ENCODE data around the gene C3orf20.

C3orf20 gene

DNA sequence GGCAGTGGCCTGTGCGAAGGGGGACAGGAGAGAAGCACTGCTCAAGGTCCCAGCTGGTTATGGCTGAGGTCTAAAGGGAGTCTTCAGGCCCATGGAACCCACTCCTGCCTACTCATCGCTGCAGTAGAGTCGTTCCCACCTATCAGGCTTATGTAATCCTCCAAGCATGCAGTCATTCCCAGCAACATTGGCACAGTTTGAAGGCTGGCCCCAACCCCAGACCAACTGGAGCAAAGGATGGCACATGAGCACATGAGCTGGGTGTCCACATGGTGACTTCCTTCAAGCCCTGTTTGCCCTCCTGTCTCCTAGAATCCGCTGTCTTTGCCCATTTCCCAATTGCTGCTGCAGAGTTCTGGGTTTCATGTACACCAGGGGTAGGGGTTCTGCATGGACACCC, 83.4 kb downstream of the C3orf20 start:
- DNase-seq (ENCODE audit: low read depth, low spot score) = no peak

GRCh38 chr3:14758959-14759358, 84.0 kb downstream of the C3orf20 start:
- no peak for DNase-seq (ENCODE audit: low read depth, low spot score)

GRCh38 chr3:14760185-14760584, 85.2 kb downstream of the C3orf20 start:
- no peak for DNase-seq (ENCODE audit: low read depth, low spot score)

- DNase-seq (ENCODE audit: low read depth, low spot score) = peak; percentile 44
These were observed 86.3 kb downstream of the C3orf20 start for GRCh38 chr3:14761121-14761672.

DNA sequence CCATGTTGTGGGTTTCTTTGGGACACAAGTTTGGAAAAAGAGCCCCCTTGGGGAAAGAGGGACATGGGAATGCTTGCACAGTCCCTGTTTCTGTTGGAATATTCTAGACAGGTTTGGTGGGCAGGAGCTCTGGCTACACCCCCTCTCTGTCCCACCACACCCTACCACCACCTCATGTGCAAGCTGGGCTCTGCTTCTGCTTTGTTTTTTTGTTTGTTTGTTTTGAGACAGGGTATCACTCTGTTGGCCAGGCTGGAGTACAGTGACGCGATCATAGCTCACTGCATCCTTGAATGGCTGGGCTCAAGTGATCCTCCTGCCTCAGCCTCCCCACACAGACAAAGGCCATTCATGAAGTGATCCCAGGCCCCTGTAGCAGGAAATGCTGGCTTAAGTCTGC, 86.9 kb downstream of the C3orf20 start:
- DNase-seq (ENCODE audit: low read depth, low spot score) = no peak

DNA sequence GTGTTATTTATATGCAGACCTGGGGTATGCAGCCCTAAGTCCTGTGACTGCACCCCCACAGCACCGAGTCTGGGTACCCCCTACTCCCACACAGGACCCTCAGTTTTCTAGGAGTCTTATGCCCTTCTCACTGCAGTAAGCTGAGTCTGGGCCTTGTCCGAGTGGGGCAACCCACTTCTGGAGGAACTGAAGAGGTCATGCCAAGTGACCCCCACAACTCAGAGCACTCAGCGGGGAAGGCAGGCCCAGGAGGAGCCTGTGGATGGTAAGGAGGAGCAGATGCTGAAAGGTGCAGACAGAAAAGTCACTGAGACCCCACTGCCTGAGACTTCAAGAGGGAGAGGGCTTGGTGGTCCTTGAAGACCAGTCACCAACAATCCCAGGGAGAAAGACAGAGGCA, 87.8 kb downstream of the C3orf20 start:
- no peak for DNase-seq (ENCODE audit: low read depth, low spot score)

- DNase-seq (ENCODE audit: low read depth, low spot score) = no peak
These were observed 89.6 kb downstream of the C3orf20 start for GRCh38 chr3:14764331-14765059.

GRCh38 chr3:14765060-14765400, 90.1 kb downstream of the C3orf20 start:
- no peak for DNase-seq (ENCODE audit: low read depth, low spot score)

GRCh38 chr3:14765576-14766427, 90.9 kb downstream of the C3orf20 start:
- DNase-seq (ENCODE audit: low read depth, low spot score) = no peak

GRCh38 chr3:14766428-14767244, 91.7 kb downstream of the C3orf20 start:
- no peak for DNase-seq (ENCODE audit: low read depth, low spot score)

GRCh38 chr3:14767245-14768051, 92.5 kb downstream of the C3orf20 start:
- DNase-seq (ENCODE audit: low read depth, low spot score) = no peak

DNA sequence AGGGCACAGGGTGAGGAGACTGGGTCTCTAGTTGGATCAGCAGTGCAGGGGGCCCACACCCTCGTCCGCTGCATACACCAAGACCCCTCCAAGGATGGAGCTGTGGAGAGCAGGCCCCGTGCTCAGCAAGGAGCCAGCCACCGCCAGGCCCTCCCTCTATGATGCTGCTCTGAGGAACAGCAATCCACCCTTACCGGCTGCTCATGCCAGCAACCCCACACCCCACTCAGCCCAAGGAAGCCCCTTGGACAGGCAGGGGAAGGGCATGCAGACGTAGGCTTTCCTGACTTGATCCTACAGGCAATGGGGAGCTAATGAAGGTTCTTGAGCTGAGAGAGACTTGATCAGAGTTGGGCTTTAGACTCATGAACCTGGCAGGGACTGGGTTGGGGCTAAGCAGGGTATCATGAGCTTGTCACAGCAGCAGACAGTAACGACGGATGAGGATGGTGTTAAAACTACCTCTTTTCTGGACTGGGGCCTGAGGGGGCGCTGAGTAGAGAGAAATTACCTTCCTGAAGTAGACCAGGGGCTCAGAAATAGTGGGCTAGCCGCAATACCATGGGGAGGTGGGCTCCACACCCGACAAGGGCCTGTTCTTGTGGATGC, 93.3 kb downstream of the C3orf20 start:
- no peak for DNase-seq (ENCODE audit: low read depth, low spot score)

DNA sequence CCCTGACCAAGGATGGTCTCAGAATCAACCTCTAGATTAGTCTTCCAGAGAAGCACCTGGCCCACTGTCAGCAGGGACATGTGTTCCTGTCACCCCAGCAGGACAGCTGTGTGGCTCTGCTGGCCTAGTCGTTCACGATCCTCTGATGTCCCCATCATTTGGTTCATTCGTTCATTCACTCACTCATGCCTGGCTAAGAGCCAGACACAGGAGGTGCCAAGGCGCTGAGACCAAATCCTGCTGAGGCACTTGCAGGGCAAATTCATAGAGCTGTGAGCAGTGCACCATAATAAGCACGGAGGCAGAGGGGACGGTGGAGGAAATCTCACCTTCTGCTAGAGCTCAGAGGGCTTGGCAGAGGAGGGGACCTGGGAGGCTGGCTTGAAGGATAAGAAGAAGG, 93.9 kb downstream of the C3orf20 start:
- no peak for DNase-seq (ENCODE audit: low read depth, low spot score)

DNA sequence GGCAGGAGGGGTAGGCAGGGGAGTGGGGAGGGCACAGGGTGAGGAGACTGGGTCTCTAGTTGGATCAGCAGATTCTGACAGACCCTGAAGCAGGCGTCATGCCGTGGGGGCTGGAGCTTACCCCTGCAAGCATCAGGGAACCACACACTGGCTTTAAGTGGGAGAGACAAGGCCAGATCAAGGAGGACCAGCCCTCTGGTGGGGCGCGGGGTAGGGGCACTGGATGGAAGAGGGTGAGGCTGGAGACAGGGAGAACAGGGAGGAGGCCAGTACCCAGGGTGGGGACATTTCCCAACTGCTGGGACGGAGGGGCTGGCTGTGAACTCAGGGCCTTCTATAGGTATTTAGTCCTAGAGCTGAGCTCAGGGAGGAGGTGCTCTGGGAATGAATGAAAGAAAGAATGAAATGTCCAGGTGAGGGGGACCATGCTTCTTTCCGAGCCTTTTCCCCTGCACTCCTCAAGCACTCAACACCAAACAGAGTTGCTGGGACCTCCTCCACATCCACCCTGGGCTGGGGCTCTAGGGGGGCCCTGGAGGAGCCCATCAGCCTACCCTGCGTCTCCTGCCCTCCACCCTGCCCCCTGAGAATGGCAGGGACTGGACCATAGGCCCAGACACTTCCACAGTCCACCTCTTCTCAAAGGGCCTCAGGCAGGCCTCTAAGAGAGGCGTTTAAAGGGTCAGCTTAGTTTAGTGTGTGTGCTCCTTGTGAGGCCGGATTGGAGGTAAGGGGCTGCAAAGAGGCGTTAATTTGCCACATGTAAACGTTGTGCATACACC, 94.8 kb downstream of the C3orf20 start:
- no peak for DNase-seq (ENCODE audit: low read depth, low spot score)

GRCh38 chr3:14770591-14770990, 95.7 kb downstream of the C3orf20 start:
- no peak for DNase-seq (ENCODE audit: low read depth, low spot score)

- DNase-seq (ENCODE audit: low read depth, low spot score) = no peak
These were observed 96.9 kb downstream of the C3orf20 start for GRCh38 chr3:14771593-14772497.

GRCh38 chr3:14772533-14773138, 97.7 kb downstream of the C3orf20 start:
- DNase-seq (ENCODE audit: low read depth, low spot score) = no peak

- no peak for DNase-seq (ENCODE audit: low read depth, low spot score)
These were observed 98.3 kb downstream of the C3orf20 start for GRCh38 chr3:14773281-14773680.

Data from ELF-1 (cell line).